Peyer's patch (tissue), 4 donors: ENCODE results near the gene SPECC1L. TPM values are rescaled to one million over a fixed set of nuclear protein-coding genes. Genes with fewer than 3 reads are reported as not detected.

Experiments
- DNase-seq, 3 donors: peaks; one replicate each; pipeline ENCODE4 v3.0.0-alpha.2; 2017 to 2019
- H3K27ac ChIP-seq, 4 donors: fragments of 200-600 bp; sonication (generic); one replicate each; pipeline ENCODE4 v1.5.1; 2016 to 2019
- H3K27me3 ChIP-seq, 2 donors: fragments of 200-600 bp; sonication (generic); one replicate each; pipeline ENCODE4 v1.5.1; 2019
- H3K36me3 ChIP-seq, 3 donors: fragments of 200-600 bp; sonication (generic); one replicate each; pipeline ENCODE4 v1.5.1; 2016 to 2019
- H3K4me1 ChIP-seq, 4 donors: fragments of 200-600 bp; sonication (generic); one replicate each; pipeline ENCODE4 v1.5.1; 2016 to 2019
- H3K4me3 ChIP-seq, 4 donors: fragments of 200-600 bp; sonication (generic); 1 replicate in 3 of 4; 2 replicates in 1 of 4; pipeline ENCODE4 v1.5.1; 2016 to 2019; ENCODE audit warnings: mild to moderate bottlenecking in 1 of 4
- H3K9me3 ChIP-seq, 4 donors: fragments of 200-600 bp; sonication (generic); one replicate each; pipeline ENCODE4 v1.5.1; 2016 to 2019; ENCODE audit warnings: mild to moderate bottlenecking in 1 of 4
- CTCF ChIP-seq, 6 experiments: fragments of 450-650 bp in 4 of 6; fragments of 200-600 bp in 2 of 6; sonication (generic) in 1 of 6; IDR thresholded peaks; one replicate each; pipeline ENCODE4 v1.5.1; 2017 to 2019; ENCODE audit warnings: antibody characterized with exemption in 6 of 6, mild to moderate bottlenecking in 3 of 6, moderate library complexity in 1 of 6
- POLR2A ChIP-seq, 2 donors: fragments of 450-650 bp; IDR thresholded peaks; one replicate each; pipeline ENCODE4 v1.5.1; 2017; ENCODE audit warnings: antibody characterized with exemption in 2 of 2, mild to moderate bottlenecking in 2 of 2, moderate library complexity in 2 of 2
- total RNA-seq, 4 donors: library from RNA; depleted of rRNA; stranded (reverse); fragments of >200 nt; gene quantifications; one replicate each; pipeline ENCODE4 v1.1.0, GENCODE V29; 2016

Gene SPECC1L
- total RNA-seq, 4 donors from 2014 or later: 24.2 to 147 (median 34.4) TPM

- no peak for TF ChIP-seq POLR2A (IDR thresholded peaks at IDR 0.05)
- peak; percentile 9 to 35 (median 20) for TF ChIP-seq CTCF (IDR thresholded peaks at IDR 0.05)
- H3K27me3 ChIP-seq: no peaks in the 10 kb centered on the region
- peaks cover 0 to 4% (median 0%) of the 10 kb centered on the region in 3 donors for H3K36me3 ChIP-seq
- peaks cover 3 to 21% (median 12%) of the 10 kb centered on the region in 4 donors for H3K4me1 ChIP-seq
- H3K27ac ChIP-seq: no peak overlapping the region
- DNase-seq: no peak
- H3K9me3 ChIP-seq: no peaks in the 10 kb centered on the region
- no peak overlapping the region for H3K4me3 ChIP-seq
These were observed 150.8 kb downstream of the SPECC1L start for GRCh38 chr22:24421428-24421931.

- no peak for DNase-seq
- Histone ChIP-seq H3K36me3 (no peaks in the 10 kb centered on the region), H3K27me3 (no peaks in the 10 kb centered on the region), H3K27ac (no peak overlapping the region), H3K4me3 (no peak overlapping the region), H3K4me1 (peaks cover 3 to 28% (median 16%) of the 10 kb centered on the region in 4 donors), H3K9me3 (no peaks in the 10 kb centered on the region)
- TF ChIP-seq POLR2A (IDR thresholded peaks at IDR 0.05): no peak
- TF ChIP-seq CTCF (IDR thresholded peaks at IDR 0.05): no peak
These were observed 151.6 kb downstream of the SPECC1L start for GRCh38 chr22:24422102-24422665.

GRCh38 chr22:24423519-24424000 lies 152.9 kb downstream of the SPECC1L start:
- no peaks in the 10 kb centered on the region for H3K36me3 ChIP-seq
- peak; percentile 85 to 98 (median 93) for TF ChIP-seq CTCF (IDR thresholded peaks at IDR 0.05)
- no peak for TF ChIP-seq POLR2A (IDR thresholded peaks at IDR 0.05)
- H3K4me1 ChIP-seq: peaks cover 3 to 40% (median 16%) of the 10 kb centered on the region in 4 donors
- DNase-seq: peak; percentile 55 to 78 (median 73)
- H3K27me3 ChIP-seq: no peaks in the 10 kb centered on the region
- peak overlapping the region; percentile 23 to 96 (median 35) for H3K27ac ChIP-seq
- H3K9me3 ChIP-seq: no peaks in the 10 kb centered on the region
- peak overlapping the region; percentile 56 to 69 (median 68) for H3K4me3 ChIP-seq

- no peaks in the 10 kb centered on the region for H3K9me3 ChIP-seq
- TF ChIP-seq CTCF (IDR thresholded peaks at IDR 0.05): no peak
- no peak for TF ChIP-seq POLR2A (IDR thresholded peaks at IDR 0.05)
- no peak for DNase-seq
- H3K27me3 ChIP-seq: no peaks in the 10 kb centered on the region
- peak overlapping the region; percentile 56 to 69 (median 68) for H3K4me3 ChIP-seq
- peak overlapping the region; percentile 23 to 96 (median 35) for H3K27ac ChIP-seq
- no peaks in the 10 kb centered on the region for H3K36me3 ChIP-seq
- peaks cover 3 to 44% (median 20%) of the 10 kb centered on the region in 4 donors for H3K4me1 ChIP-seq
These were observed 153.6 kb downstream of the SPECC1L start for GRCh38 chr22:24424001-24424900.

- TF ChIP-seq CTCF (IDR thresholded peaks at IDR 0.05): no peak
- TF ChIP-seq POLR2A (IDR thresholded peaks at IDR 0.05): no peak
- no peaks in the 10 kb centered on the region for H3K9me3 ChIP-seq
- no peak for DNase-seq
- no peaks in the 10 kb centered on the region for H3K36me3 ChIP-seq
- no peaks in the 10 kb centered on the region for H3K27me3 ChIP-seq
- peak overlapping the region in 3 of 4 donors; percentile 56 to 69 (median 68) for H3K4me3 ChIP-seq
- H3K27ac ChIP-seq: peak overlapping the region in 1 of 4 donors; percentile 96
- H3K4me1 ChIP-seq: peaks cover 3 to 53% (median 25%) of the 10 kb centered on the region in 4 donors
These were observed 154.5 kb downstream of the SPECC1L start for GRCh38 chr22:24424901-24425775.
